Activated T-helper 1 cell treated with anti-CD3 and anti-CD28 coated beads, Interleukin-2, amount 50 U/mL, for 16 hours (primary cell): ENCODE data around the gene C4B.
"Not testable (repeated sequence)": the region's sequence is repeated elsewhere in the genome, so short reads cannot be mapped to it uniquely, and the experiment has no call there.

Source experiments
- DNase-seq, 2 donors: peaks; one replicate each; pipeline ENCODE4 v3.0.0-alpha.2; 2020; ENCODE audit warnings: low read depth in 1 of 2, low spot score in 1 of 2

The C4B gene

GRCh38 chr6:31980998-31981397 is 33.6 kb upstream of the C4B start:
- DNase-seq, result not testable (repeated sequence)

DNA sequence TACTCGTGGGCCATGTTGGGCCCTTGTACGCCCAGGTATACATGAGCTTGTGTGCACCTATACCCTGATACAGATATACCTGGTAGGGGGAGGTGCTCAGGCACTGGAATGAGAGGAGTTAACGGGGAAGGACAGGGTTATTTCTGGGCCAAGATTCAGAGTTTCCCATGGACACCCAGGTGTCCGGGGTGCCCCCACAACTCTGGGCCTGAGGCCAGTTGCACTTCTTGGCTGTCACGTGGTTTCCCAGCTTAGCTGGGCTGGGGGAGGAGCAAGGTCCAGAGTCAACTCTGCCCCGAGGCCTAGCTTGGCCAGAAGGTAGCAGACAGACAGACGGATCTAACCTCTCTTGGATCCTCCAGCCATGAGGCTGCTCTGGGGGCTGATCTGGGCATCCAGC is 32.9 kb upstream of the C4B start, which contains the start of gene C4A:
TSS of gene C4A (plus strand) at position 314 of the 400 bp plus-strand sequence. CDS start at position 365, 51 bp downstream.
- not testable (repeated sequence) for DNase-seq

DNA sequence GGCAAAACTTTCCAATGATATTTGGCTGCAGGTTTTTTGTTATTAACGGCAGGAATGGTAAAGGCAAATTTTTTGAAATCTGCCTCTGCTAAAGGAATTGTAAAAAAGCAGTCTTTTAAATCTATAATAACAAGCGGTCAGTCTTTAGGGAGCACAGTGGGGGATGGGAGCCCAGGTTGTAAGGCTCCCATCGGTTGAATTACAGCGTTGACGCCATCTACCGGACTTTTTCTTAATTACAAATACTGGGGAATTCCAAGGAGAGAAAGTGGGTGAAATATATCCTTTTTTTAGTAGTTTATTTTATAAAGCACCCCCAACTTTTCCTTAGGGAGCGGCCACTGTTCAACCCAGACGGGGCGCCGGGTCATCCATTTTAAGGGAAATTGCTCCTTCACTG is 25.2 kb upstream of the C4B start:
- DNase-seq, result not testable (repeated sequence)

DNA sequence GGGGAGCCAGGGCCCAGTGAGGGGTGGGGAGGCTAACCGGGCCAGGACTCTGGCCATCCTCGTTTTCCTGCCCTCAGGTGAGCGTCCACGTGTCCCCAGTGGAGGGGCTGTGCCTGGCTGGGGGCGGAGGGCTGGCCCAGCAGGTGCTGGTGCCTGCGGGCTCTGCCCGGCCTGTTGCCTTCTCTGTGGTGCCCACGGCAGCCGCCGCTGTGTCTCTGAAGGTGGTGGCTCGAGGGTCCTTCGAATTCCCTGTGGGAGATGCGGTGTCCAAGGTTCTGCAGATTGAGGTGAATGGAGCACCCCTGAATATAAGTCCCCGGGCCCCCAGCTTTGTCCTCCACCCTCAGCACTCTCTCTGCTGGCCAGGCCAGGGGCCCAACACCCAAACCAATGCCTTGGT is 20.2 kb upstream of the C4B start:
- not testable (repeated sequence) for DNase-seq

DNA sequence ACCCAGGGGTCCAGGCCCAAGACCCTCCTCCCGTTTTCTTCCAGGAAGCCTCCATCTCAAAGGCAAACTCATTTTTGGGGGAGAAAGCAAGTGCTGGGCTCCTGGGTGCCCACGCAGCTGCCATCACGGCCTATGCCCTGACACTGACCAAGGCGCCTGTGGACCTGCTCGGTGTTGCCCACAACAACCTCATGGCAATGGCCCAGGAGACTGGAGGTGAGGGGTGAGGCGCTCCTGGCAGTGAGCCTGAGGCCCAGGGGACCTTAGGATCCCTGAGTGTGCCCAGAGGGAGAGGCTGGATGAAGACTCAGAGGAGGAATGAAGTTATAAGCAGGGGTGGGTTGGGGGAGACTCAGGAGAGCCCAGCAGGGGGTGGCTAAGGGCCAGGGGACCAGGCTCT is 18.2 kb upstream of the C4B start:
- not testable (repeated sequence) for DNase-seq

- DNase-seq, result not testable (repeated sequence)
These were observed 11.9 kb upstream of the C4B start for GRCh38 chr6:32002546-32003268.

GRCh38 chr6:32003301-32003700 is 11.3 kb upstream of the C4B start:
- not testable (repeated sequence) for DNase-seq

- not testable (repeated sequence) for DNase-seq
These were observed 10.2 kb upstream of the C4B start for GRCh38 chr6:32004393-32004792.

DNA sequence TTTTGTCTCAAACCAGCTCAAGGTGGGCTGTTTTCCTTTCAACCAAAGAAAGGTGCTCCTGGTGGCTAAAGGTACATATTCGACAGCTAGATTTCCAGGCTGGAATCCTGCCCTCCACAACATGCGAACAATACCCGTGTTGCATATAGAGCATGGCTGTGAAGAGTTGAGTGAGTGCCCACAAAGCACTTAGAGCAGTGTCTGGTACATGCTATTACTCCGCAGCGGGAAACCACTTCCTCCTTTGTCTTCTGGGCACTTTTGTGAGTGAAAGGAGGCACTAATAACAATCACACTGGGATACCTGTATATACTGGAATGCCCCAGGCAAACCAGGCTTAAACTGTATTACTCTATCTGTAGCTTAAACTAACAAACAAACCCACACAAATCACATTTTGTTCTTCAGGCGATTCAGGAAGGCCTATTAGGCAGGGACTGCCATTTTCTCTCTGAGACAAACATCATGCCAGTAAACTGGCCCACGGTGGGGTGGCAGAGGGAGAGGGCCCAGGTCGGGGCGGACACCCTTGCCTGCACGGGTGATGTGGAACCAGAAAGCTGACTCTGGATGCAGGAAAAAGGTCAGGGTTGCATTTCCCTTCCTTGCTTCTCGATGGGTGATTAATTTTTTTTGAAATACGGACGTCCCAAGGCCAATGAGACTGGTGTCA is 9.6 kb upstream of the C4B start:
- DNase-seq, result not testable (repeated sequence)

- DNase-seq, result not testable (repeated sequence)
These were observed 9.1 kb upstream of the C4B start for GRCh38 chr6:32005538-32005880.

GRCh38 chr6:32005991-32006529 is 8.5 kb upstream of the C4B start:
- DNase-seq, result not testable (repeated sequence)

DNA sequence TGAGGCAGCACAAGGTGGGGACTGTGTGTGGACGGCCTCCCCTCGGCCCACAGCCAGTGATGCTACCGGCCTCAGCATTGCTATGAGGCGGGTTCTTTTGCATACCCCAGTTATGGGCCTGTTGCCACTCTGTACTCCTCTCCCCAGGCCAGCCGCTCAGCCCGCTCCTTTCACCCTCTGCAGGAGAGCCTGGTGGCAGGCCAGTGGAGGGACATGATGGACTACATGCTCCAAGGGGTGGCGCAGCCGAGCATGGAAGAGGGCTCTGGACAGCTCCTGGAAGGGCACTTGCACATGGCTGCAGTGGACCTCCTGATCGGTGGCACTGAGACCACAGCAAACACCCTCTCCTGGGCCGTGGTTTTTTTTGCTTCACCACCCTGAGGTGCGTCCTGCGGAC is 7.5 kb upstream of the C4B start:
- DNase-seq, result not testable (repeated sequence)

DNA sequence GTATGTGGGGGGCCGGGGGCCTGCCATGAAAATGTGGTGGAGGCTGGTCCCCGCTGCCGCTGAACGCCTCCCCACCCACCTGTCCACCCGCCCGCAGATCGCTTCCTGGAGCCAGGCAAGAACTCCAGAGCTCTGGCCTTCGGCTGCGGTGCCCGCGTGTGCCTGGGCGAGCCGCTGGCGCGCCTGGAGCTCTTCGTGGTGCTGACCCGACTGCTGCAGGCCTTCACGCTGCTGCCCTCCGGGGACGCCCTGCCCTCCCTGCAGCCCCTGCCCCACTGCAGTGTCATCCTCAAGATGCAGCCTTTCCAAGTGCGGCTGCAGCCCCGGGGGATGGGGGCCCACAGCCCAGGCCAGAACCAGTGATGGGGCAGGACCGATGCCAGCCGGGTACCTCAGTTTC is 6.6 kb upstream of the C4B start:
- DNase-seq, result not testable (repeated sequence)

DNA sequence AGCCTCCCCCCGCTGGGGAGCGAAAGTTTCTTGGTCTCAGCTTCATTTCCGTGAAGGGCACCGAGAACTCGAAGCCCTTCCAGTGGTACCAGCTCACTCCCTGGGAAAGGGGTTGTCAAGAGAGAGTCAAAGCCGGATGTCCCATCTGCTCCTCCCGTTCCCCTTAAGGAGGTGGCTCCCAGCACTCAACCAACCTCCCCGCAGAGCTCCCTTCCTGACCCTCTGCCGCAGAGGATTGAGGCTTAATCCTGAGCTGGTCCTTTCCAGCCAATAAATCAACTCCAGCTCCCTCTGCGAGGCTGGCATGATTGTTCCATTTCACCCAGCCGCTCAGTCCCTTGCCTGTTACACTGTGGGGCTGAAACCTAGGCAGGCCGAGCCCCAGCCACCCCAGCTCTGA is 6.0 kb upstream of the C4B start:
- DNase-seq, result not testable (repeated sequence)

DNA sequence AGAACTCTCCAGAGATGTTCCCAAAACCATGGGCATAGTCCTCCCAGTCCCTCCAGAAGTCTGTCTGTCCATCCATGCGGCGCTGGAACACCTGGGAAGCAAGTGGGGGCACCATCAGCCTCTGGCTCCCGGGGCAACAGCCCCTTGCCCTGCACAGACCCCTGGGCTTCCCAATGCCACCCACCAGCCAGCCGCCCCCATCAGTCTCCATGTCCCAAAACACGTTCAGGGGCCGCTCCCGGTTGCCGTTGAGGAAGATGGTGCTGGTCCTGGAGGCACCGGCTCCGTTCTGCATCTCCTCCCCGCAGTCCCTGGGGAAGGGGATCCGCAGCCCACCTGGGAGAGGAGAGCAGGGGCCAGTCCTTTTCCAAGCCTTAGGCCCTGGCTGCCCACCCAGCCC is 5.1 kb upstream of the C4B start:
- DNase-seq, result not testable (repeated sequence)

DNA sequence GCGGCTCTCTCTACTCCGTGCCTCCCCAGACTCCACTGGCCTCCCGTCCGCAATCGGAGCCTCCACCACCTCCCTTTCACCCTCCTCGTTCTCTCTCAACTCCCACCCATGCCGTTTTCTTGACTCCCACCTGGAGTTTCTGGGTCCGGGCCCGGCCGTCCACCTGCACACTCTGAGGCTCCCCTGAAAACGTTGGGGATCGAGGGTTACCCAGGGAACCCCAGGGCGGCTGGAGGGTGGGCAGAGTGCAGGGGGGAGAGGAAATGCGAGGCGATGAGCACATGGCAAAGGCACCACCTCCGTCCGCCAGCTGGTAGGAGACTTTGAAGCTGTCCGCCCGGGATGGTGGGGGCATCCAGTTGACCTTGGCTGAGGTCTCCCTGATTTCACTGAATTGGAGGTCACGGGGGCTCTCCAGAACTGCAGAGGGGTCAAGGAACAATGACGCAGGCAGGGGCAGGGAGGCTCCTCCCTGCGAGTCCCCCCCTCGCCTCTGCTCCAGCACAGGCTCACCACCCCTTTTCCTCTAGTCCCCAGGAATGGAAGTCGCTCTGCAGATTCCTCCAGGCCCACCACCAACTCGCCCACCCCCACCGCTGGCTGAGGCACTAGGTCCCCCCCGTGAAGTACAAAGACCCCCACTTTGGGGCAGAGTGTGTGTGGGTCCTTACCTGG is 3.6 kb upstream of the C4B start:
- not testable (repeated sequence) for DNase-seq

- not testable (repeated sequence) for DNase-seq
These were observed 1.5 kb upstream of the C4B start for GRCh38 chr6:32012941-32013617.

DNA sequence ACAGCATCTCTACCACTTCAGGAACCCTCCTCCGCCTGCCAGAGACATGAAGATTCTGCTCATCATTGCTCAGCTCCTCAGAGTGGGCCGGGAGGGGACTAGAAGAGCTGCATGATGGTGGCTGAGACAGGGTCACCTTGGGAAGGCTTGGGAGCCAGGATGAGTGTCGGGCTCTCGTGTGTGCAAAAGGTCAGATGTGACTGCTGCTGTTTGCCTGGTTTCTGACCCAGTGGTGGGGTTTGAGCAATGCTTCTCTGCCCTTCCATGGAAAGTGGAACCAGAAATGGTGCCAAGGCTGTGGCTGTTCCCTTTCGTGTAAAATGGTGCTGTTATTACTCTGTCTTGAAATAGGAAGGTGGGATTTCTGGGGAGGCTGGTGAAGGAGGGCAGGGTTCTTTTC is 857 bp upstream of the C4B start:
- not testable (repeated sequence) for DNase-seq

DNA sequence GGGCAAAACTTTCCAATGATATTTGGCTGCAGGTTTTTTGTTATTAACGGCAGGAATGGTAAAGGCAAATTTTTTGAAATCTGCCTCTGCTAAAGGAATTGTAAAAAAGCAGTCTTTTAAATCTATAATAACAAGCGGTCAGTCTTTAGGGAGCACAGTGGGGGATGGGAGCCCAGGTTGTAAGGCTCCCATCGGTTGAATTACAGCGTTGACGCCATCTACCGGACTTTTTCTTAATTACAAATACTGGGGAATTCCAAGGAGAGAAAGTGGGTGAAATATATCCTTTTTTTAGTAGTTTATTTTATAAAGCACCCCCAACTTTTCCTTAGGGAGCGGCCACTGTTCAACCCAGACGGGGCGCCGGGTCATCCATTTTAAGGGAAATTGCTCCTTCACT is 7.5 kb downstream of the C4B start:
- DNase-seq, result not testable (repeated sequence)

DNA sequence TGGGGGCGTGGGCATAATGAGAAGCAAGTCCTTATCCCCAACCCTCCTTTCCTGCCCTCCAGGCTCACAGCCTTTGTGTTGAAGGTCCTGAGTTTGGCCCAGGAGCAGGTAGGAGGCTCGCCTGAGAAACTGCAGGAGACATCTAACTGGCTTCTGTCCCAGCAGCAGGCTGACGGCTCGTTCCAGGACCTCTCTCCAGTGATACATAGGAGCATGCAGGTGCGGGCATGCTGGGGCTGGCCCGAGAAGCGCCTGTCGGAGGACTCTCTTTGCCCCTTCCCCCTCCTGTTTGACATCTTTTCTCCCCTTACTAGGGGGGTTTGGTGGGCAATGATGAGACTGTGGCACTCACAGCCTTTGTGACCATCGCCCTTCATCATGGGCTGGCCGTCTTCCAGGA is 14.0 kb downstream of the C4B start:
- DNase-seq, result not testable (repeated sequence)

- not testable (repeated sequence) for DNase-seq
These were observed 15.0 kb downstream of the C4B start for GRCh38 chr6:32029553-32029952.
